HEK293 (cell line): Measurements from ENCODE around the gene SLX4.

Source experiments
- CTCF ChIA-PET: fragments of 350-600 bp; formaldehyde crosslinking; extraction: SDS; loops from one replicate; lab custom pipeline; 2021; ENCODE audit warnings: antibody characterized with exemption; lab: Yijun Ruan, JAX
- POLR2A ChIA-PET: fragments of 300-600 bp; formaldehyde crosslinking; extraction: SDS; loops from one replicate; lab custom pipeline; 2020; ENCODE audit warnings: antibody characterized with exemption, inconsistent platforms; lab: Yijun Ruan, JAX
- H3K27ac ChIP-seq: fragments of 200-500 bp; sonication (Bioruptor generic); 2 replicates; pipeline ENCODE4 v1.5.1; 2014; ENCODE audit warnings: low read depth, low read length, control low read depth, inconsistent platforms; ENCODE audit errors: extremely low read depth
- H3K36me3 ChIP-seq, 2 experiments: fragments of 200-500 bp in 1 of 2; sonication (Bioruptor generic) in 1 of 2; 1 replicate in 1 of 2; 2 replicates in 1 of 2; pipeline ENCODE4 v1.5.1; 2014 to 2017; ENCODE audit warnings: inconsistent platforms in 2 of 2, low read length in 2 of 2; ENCODE audit not compliant: control insufficient read depth in 2 of 2, insufficient read depth in 1 of 2
- H3K4me1 ChIP-seq: fragments of 200-500 bp; sonication (Bioruptor generic); 2 replicates; pipeline ENCODE4 v1.5.1; 2014; ENCODE audit warnings: mild to moderate bottlenecking, low read length, inconsistent platforms; ENCODE audit not compliant: control insufficient read depth, insufficient read depth
- H3K4me3 ChIP-seq: 2 replicates; pipeline ENCODE4 v1.5.1; 2011; ENCODE audit warnings: low read depth, mild to moderate bottlenecking, control low read depth, low read length, moderate library complexity
- H3K9me3 ChIP-seq: fragments of 200-500 bp; sonication (Bioruptor generic); 2 replicates; pipeline ENCODE4 v1.5.1; 2014; ENCODE audit warnings: low read depth, low read length, inconsistent platforms; ENCODE audit not compliant: control insufficient read depth, insufficient read depth
- BCL11A ChIP-seq: fragments of 450-650 bp; formaldehyde crosslinking; IDR thresholded peaks from 2 replicates; pipeline ENCODE4 v1.5.1; 2016; ENCODE audit warnings: low read depth, missing biosample characterization, missing genetic modification characterization
- BCL11B ChIP-seq: fragments of 450-650 bp; formaldehyde crosslinking; IDR thresholded peaks from 2 replicates; pipeline ENCODE4 v1.5.1; 2016; ENCODE audit warnings: low read depth, missing biosample characterization, missing genetic modification characterization
- EGR2 ChIP-seq: fragments of 450-650 bp; formaldehyde crosslinking; IDR thresholded peaks from 2 replicates; pipeline ENCODE4 v1.5.1; 2016; ENCODE audit warnings: low read depth, missing biosample characterization, missing genetic modification characterization
- GLIS1 ChIP-seq: fragments of 450-650 bp; formaldehyde crosslinking; IDR thresholded peaks from 2 replicates; pipeline ENCODE4 v1.5.1; 2016; ENCODE audit warnings: missing biosample characterization, missing genetic modification characterization
- SALL2 ChIP-seq: fragments of 450-650 bp; formaldehyde crosslinking; IDR thresholded peaks from 2 replicates; pipeline ENCODE4 v1.5.0; 2017; ENCODE audit warnings: missing biosample characterization, mild to moderate bottlenecking, missing genetic modification characterization, borderline replicate concordance
- SP2 ChIP-seq: fragments of 450-650 bp; formaldehyde crosslinking; IDR thresholded peaks from 2 replicates; pipeline ENCODE4 v1.5.1; 2016; ENCODE audit warnings: missing biosample characterization, missing genetic modification characterization
- ZBTB20 ChIP-seq: fragments of 450-650 bp; formaldehyde crosslinking; IDR thresholded peaks from 2 replicates; pipeline ENCODE4 v1.5.1; 2016; ENCODE audit warnings: missing biosample characterization, missing genetic modification characterization
- ZNF23 ChIP-seq: fragments of 450-650 bp; formaldehyde crosslinking; IDR thresholded peaks from 2 replicates; pipeline ENCODE4 v1.5.1; 2016; ENCODE audit warnings: missing biosample characterization, missing genetic modification characterization, borderline replicate concordance
- ZNF416 ChIP-seq: fragments of 450-650 bp; formaldehyde crosslinking; IDR thresholded peaks from 2 replicates; pipeline ENCODE4 v1.5.1; 2016; ENCODE audit warnings: missing biosample characterization, missing genetic modification characterization
- ZNF521 ChIP-seq: fragments of 450-650 bp; formaldehyde crosslinking; IDR thresholded peaks from 2 replicates; pipeline ENCODE4 v1.5.1; 2017; ENCODE audit warnings: missing biosample characterization, mild to moderate bottlenecking, missing genetic modification characterization
- ZNF560 ChIP-seq: fragments of 450-650 bp; formaldehyde crosslinking; IDR thresholded peaks from 2 replicates; pipeline ENCODE4 v1.5.1; 2017; ENCODE audit warnings: missing biosample characterization, missing genetic modification characterization, borderline replicate concordance
- ZNF76 ChIP-seq: fragments of 450-650 bp; formaldehyde crosslinking; IDR thresholded peaks from 2 replicates; pipeline ENCODE4; 2016; ENCODE audit warnings: low read depth, missing biosample characterization, missing genetic modification characterization, borderline replicate concordance
- ZNF777 ChIP-seq: fragments of 450-650 bp; formaldehyde crosslinking; IDR thresholded peaks from 2 replicates; pipeline ENCODE4 v1.5.1; 2017; ENCODE audit warnings: missing biosample characterization, missing genetic modification characterization, borderline replicate concordance
- TF ChIP-seq, protein P1 (sequence below): fragments of 450-650 bp; formaldehyde crosslinking; IDR thresholded peaks from 2 replicates; pipeline ENCODE4 v1.5.1; 2017; ENCODE audit warnings: missing biosample characterization, mild to moderate bottlenecking, missing genetic modification characterization, moderate library complexity
- TF ChIP-seq, protein P2 (sequence below): fragments of 450-650 bp; formaldehyde crosslinking; IDR thresholded peaks from 2 replicates; pipeline ENCODE4 v1.5.1; 2017; ENCODE audit warnings: missing biosample characterization, missing genetic modification characterization
- TF ChIP-seq, protein P3 (sequence below): fragments of 450-650 bp; formaldehyde crosslinking; IDR thresholded peaks from 2 replicates; pipeline ENCODE4 v1.5.1; 2016; ENCODE audit warnings: missing biosample characterization, missing genetic modification characterization
- TF ChIP-seq, protein P4 (sequence below): fragments of 450-650 bp; IDR thresholded peaks from 2 replicates; pipeline ENCODE4 v1.5.1; 2018; ENCODE audit warnings: missing biosample characterization, mild to moderate bottlenecking, missing genetic modification characterization
- TF ChIP-seq, protein P5 (sequence below): fragments of 450-650 bp; formaldehyde crosslinking; IDR thresholded peaks from 2 replicates; pipeline ENCODE4 v1.5.1; 2016; ENCODE audit warnings: missing biosample characterization, missing genetic modification characterization
- TF ChIP-seq, protein P6 (sequence below): fragments of 450-650 bp; formaldehyde crosslinking; IDR thresholded peaks from 2 replicates; pipeline ENCODE4 v1.5.1; 2016; ENCODE audit warnings: missing biosample characterization, missing genetic modification characterization, borderline replicate concordance

Gene SLX4

DNA sequence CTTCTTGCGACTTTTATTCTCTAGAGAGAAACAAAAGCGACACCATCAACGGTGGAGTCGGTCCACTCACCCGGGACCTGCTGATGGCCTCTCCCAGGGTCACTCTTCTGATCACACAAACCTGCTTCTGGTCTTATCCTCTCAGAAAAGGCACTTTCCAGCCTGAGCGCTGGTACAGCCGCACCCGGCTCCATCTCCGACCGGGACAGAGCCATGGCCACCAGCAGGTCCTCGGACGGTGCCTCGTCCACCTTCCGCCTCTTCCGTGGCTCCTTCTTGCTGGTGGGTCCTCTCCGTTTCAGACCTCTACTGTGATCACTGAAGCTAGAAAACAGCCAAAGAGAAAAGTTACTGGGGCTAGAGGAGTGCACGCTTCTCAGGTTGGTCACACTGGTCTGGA, 13.7 kb downstream of the SLX4 start:
- Histone ChIP-seq H3K27ac (no peak overlapping the region), H3K4me3 (no peak overlapping the region), H3K4me1 (no peaks in the 10 kb centered on the region), H3K9me3 (no peaks in the 10 kb centered on the region), H3K36me3 (peaks cover 3 to 80% of the 10 kb centered on the region in 2 experiments; a peak in 2 of 3 replicates)
- CTCF ChIA-PET: no interaction called here
- TF ChIP-seq, protein P1, sequence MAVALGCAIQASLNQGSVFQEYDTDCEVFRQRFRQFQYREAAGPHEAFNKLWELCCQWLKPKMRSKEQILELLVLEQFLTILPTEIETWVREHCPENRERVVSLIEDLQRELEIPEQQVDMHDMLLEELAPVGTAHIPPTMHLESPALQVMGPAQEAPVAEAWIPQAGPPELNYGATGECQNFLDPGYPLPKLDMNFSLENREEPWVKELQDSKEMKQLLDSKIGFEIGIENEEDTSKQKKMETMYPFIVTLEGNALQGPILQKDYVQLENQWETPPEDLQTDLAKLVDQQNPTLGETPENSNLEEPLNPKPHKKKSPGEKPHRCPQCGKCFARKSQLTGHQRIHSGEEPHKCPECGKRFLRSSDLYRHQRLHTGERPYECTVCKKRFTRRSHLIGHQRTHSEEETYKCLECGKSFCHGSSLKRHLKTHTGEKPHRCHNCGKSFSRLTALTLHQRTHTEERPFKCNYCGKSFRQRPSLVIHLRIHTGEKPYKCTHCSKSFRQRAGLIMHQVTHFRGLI (tag by site-specific recombination): no peak
- TF ChIP-seq ZNF23 (tag by site-specific recombination): no peak
- no peak for TF ChIP-seq SP2 (tag by site-specific recombination)
- TF ChIP-seq, protein P2, sequence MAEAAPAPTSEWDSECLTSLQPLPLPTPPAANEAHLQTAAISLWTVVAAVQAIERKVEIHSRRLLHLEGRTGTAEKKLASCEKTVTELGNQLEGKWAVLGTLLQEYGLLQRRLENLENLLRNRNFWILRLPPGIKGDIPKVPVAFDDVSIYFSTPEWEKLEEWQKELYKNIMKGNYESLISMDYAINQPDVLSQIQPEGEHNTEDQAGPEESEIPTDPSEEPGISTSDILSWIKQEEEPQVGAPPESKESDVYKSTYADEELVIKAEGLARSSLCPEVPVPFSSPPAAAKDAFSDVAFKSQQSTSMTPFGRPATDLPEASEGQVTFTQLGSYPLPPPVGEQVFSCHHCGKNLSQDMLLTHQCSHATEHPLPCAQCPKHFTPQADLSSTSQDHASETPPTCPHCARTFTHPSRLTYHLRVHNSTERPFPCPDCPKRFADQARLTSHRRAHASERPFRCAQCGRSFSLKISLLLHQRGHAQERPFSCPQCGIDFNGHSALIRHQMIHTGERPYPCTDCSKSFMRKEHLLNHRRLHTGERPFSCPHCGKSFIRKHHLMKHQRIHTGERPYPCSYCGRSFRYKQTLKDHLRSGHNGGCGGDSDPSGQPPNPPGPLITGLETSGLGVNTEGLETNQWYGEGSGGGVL (tag by site-specific recombination): no peak
- TF ChIP-seq, protein P3, sequence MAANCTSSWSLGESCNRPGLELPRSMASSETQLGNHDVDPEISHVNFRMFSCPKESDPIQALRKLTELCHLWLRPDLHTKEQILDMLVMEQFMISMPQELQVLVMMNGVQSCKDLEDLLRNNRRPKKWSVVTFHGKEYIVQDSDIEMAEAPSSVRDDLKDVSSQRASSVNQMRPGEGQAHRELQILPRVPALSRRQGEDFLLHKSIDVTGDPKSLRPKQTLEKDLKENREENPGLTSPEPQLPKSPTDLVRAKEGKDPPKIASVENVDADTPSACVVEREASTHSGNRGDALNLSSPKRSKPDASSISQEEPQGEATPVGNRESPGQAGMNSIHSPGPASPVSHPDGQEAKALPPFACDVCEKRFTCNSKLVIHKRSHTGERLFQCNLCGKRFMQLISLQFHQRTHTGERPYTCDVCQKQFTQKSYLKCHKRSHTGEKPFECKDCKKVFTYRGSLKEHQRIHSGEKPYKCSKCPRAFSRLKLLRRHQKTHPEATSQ (tag by site-specific recombination): no peak
- no peak for TF ChIP-seq EGR2 (tag by site-specific recombination)
- no peak for TF ChIP-seq ZNF521 (tag by site-specific recombination)
- TF ChIP-seq ZNF777: no peak
- TF ChIP-seq ZNF416 (tag by site-specific recombination): no peak
- TF ChIP-seq, protein P4, sequence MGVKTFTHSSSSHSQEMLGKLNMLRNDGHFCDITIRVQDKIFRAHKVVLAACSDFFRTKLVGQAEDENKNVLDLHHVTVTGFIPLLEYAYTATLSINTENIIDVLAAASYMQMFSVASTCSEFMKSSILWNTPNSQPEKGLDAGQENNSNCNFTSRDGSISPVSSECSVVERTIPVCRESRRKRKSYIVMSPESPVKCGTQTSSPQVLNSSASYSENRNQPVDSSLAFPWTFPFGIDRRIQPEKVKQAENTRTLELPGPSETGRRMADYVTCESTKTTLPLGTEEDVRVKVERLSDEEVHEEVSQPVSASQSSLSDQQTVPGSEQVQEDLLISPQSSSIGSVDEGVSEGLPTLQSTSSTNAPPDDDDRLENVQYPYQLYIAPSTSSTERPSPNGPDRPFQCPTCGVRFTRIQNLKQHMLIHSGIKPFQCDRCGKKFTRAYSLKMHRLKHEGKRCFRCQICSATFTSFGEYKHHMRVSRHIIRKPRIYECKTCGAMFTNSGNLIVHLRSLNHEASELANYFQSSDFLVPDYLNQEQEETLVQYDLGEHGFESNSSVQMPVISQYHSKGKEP (tag by site-specific recombination): no peak
- TF ChIP-seq, protein P5, sequence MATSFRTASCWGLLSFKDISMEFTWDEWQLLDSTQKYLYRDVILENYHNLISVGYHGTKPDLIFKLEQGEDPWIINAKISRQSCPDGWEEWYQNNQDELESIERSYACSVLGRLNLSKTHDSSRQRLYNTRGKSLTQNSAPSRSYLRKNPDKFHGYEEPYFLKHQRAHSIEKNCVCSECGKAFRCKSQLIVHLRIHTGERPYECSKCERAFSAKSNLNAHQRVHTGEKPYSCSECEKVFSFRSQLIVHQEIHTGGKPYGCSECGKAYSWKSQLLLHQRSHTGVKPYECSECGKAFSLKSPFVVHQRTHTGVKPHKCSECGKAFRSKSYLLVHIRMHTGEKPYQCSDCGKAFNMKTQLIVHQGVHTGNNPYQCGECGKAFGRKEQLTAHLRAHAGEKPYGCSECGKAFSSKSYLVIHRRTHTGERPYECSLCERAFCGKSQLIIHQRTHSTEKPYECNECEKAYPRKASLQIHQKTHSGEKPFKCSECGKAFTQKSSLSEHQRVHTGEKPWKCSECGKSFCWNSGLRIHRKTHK: no peak
- TF ChIP-seq ZNF76 (tag by site-specific recombination): no peak
- POLR2A ChIA-PET: no interaction called here

DNA sequence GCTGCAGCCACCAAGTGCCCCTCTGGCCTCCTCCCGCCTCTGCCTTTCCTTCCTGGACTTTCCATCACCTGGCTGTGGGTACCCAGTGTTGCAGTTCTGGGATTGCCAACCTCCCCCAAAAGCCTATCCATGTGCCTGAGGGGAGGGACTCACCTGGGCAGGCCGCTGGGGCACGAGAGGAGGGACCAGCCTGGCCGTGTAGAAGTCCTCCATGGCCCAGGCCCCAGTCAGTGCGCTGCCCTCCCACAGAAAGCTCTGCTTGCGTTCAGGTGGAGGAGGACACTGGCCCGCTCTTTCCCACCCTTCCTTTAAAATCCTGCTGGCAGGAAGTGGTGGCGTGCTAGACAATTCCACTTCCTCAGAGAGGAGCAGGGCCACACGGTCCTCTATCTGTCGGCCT, 14.2 kb downstream of the SLX4 start:
- POLR2A ChIA-PET: no interaction called here
- Histone ChIP-seq H3K4me1 (no peaks in the 10 kb centered on the region), H3K4me3 (no peak overlapping the region), H3K36me3 (peaks cover 3 to 80% of the 10 kb centered on the region in 2 experiments; a peak in 2 of 3 replicates), H3K27ac (no peak overlapping the region), H3K9me3 (no peaks in the 10 kb centered on the region)
- CTCF ChIA-PET: no interaction called here
- TF ChIP-seq BCL11B (no peak), SALL2 (tag by site-specific recombination) (no peak), GLIS1 (no peak), ZNF560 (tag by site-specific recombination) (no peak), BCL11A (no peak), ZBTB20 (tag by site-specific recombination) (no peak)
- TF ChIP-seq, protein P3 (tag by site-specific recombination): no peak
- TF ChIP-seq, protein P6, sequence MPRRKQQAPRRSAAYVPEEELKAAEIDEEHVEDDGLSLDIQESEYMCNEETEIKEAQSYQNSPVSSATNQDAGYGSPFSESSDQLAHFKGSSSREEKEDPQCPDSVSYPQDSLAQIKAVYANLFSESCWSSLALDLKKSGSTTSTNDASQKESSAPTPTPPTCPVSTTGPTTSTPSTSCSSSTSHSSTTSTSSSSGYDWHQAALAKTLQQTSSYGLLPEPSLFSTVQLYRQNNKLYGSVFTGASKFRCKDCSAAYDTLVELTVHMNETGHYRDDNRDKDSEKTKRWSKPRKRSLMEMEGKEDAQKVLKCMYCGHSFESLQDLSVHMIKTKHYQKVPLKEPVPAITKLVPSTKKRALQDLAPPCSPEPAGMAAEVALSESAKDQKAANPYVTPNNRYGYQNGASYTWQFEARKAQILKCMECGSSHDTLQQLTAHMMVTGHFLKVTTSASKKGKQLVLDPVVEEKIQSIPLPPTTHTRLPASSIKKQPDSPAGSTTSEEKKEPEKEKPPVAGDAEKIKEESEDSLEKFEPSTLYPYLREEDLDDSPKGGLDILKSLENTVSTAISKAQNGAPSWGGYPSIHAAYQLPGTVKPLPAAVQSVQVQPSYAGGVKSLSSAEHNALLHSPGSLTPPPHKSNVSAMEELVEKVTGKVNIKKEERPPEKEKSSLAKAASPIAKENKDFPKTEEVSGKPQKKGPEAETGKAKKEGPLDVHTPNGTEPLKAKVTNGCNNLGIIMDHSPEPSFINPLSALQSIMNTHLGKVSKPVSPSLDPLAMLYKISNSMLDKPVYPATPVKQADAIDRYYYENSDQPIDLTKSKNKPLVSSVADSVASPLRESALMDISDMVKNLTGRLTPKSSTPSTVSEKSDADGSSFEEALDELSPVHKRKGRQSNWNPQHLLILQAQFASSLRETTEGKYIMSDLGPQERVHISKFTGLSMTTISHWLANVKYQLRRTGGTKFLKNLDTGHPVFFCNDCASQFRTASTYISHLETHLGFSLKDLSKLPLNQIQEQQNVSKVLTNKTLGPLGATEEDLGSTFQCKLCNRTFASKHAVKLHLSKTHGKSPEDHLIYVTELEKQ: no peak
